Stimulated activated CD4-positive, alpha-beta T cell treated with anti-CD3 and anti-CD28 coated beads, Interleukin-12 subunit alpha, Interleukin-12 subunit beta, amount 100 ng/mL, for 48 hours (primary cell): ENCODE measurements around the gene MAP1B.

Experiments
- DNase-seq, 3 donors: peaks; one replicate each; pipeline ENCODE4 v3.0.0-alpha.2; 2020; ENCODE audit warnings: low read depth in 2 of 3, low spot score in 1 of 3

MAP1B gene

GRCh38 chr5:72096602-72097188 lies 10.6 kb upstream of the MAP1B start:
- no peak for DNase-seq

- no peak for DNase-seq
These were observed 5.4 kb upstream of the MAP1B start for GRCh38 chr5:72101828-72102227.

GRCh38 chr5:72106817-72107130 lies 501 bp upstream of the MAP1B start:
- DNase-seq, result no peak

- DNase-seq, result no peak
These were observed 576 bp downstream of the MAP1B start for GRCh38 chr5:72107901-72108201.

GRCh38 chr5:72108202-72109061 lies 1.2 kb downstream of the MAP1B start:
- no peak for DNase-seq

- DNase-seq, result no peak
These were observed 1.8 kb downstream of the MAP1B start for GRCh38 chr5:72109062-72109411.

GRCh38 chr5:72109625-72110024 lies 2.4 kb downstream of the MAP1B start:
- no peak for DNase-seq

GRCh38 chr5:72110394-72111013 lies 3.2 kb downstream of the MAP1B start:
- DNase-seq, result no peak

GRCh38 chr5:72112389-72112788 lies 5.1 kb downstream of the MAP1B start:
- DNase-seq, result no peak

GRCh38 chr5:72114629-72115028 lies 7.4 kb downstream of the MAP1B start:
- DNase-seq, result no peak

- DNase-seq, result no peak
These were observed 8.0 kb downstream of the MAP1B start for GRCh38 chr5:72115296-72115695.

GRCh38 chr5:72117307-72117706 lies 10.0 kb downstream of the MAP1B start:
- no peak for DNase-seq

GRCh38 chr5:72121052-72121779 lies 13.9 kb downstream of the MAP1B start:
- no peak for DNase-seq

GRCh38 chr5:72121780-72122445 lies 14.6 kb downstream of the MAP1B start:
- no peak for DNase-seq

GRCh38 chr5:72122602-72123001 lies 15.3 kb downstream of the MAP1B start:
- DNase-seq, result no peak

- no peak for DNase-seq
These were observed 16.6 kb downstream of the MAP1B start for GRCh38 chr5:72123764-72124376.

- DNase-seq, result no peak
These were observed 18.1 kb downstream of the MAP1B start for GRCh38 chr5:72125271-72125940.

GRCh38 chr5:72125941-72126620 lies 18.8 kb downstream of the MAP1B start:
- DNase-seq, result no peak

GRCh38 chr5:72126796-72127195 lies 19.5 kb downstream of the MAP1B start:
- no peak for DNase-seq

- no peak for DNase-seq
These were observed 22.4 kb downstream of the MAP1B start for GRCh38 chr5:72129725-72130124.
